ENCODE measurements around the gene GUCY2C.

GRCh38 chr12:14647028-14647750, 49.2 kb downstream of the GUCY2C start:
- TF ChIP-seq, protein P1, sequence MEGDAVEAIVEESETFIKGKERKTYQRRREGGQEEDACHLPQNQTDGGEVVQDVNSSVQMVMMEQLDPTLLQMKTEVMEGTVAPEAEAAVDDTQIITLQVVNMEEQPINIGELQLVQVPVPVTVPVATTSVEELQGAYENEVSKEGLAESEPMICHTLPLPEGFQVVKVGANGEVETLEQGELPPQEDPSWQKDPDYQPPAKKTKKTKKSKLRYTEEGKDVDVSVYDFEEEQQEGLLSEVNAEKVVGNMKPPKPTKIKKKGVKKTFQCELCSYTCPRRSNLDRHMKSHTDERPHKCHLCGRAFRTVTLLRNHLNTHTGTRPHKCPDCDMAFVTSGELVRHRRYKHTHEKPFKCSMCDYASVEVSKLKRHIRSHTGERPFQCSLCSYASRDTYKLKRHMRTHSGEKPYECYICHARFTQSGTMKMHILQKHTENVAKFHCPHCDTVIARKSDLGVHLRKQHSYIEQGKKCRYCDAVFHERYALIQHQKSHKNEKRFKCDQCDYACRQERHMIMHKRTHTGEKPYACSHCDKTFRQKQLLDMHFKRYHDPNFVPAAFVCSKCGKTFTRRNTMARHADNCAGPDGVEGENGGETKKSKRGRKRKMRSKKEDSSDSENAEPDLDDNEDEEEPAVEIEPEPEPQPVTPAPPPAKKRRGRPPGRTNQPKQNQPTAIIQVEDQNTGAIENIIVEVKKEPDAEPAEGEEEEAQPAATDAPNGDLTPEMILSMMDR (conservative IDR thresholded peaks at IDR 0.05) = no peak
- TF ChIP-seq ZFX (IDR thresholded peaks at IDR 0.05) = no peak

All from C4-2B (cell line).